ACC112 (cell line): ENCODE data around the gene ZNF281.
A peak's percentile ranks its signal among the peaks of the same experiment; 100 is the strongest.
"Not testable (repeated sequence)": the region's sequence is repeated elsewhere in the genome, so short reads cannot be mapped to it uniquely, and the experiment has no call there.

Experiments used
- H2AFZ ChIP-seq: fragments of 200-600 bp; sonication (generic); one replicate; pipeline ENCODE4 v1.6.0; 2017; ENCODE audit warnings: antibody characterized with exemption, low read length; ENCODE audit not compliant: unreplicated experiment
- H3K27ac ChIP-seq: fragments of 200-600 bp; sonication (generic); 2 replicates; pipeline ENCODE4 v1.5.1; 2014; ENCODE audit warnings: low read depth, mild to moderate bottlenecking, antibody characterized with exemption, low read length, moderate library complexity
- H3K27me3 ChIP-seq: fragments of 200-600 bp; sonication (generic); 2 replicates; pipeline ENCODE4 v1.6.1; 2014; ENCODE audit warnings: mild to moderate bottlenecking, antibody characterized with exemption, low read length, moderate library complexity, mixed read lengths; ENCODE audit not compliant: insufficient read depth
- H3K36me3 ChIP-seq: fragments of 200-600 bp; sonication (generic); 2 replicates; pipeline ENCODE4 v1.6.1; 2016; ENCODE audit warnings: mild to moderate bottlenecking, antibody characterized with exemption, low read length, moderate library complexity, mixed read lengths; ENCODE audit not compliant: insufficient read depth
- H3K4me1 ChIP-seq: fragments of 200-600 bp; sonication (generic); one replicate; pipeline ENCODE4 v1.6.1; 2016; ENCODE audit warnings: low read length, mixed read lengths; ENCODE audit not compliant: insufficient read depth, unreplicated experiment, control insufficient read depth
- H3K4me3 ChIP-seq: fragments of 200-600 bp; sonication (generic); 2 replicates; pipeline ENCODE4 v1.5.1; 2014; ENCODE audit warnings: mild to moderate bottlenecking, low read depth, low read length
- H3K79me2 ChIP-seq: fragments of 200-600 bp; sonication (generic); one replicate; pipeline ENCODE4 v1.6.0; 2016; ENCODE audit warnings: low read length; ENCODE audit not compliant: control insufficient read depth, unreplicated experiment, insufficient read depth

Gene ZNF281

GRCh38 chr1:200442537-200443156, 32.8 kb upstream of the ZNF281 start:
- Histone ChIP-seq H3K36me3 (0 out of 2 replicates have a peak, but pooled peaks cover 3% of the 10 kb centered on the region), H3K79me2 (no peaks in the 10 kb centered on the region), H3K4me3 (no peak overlapping the region), H2AFZ (no peak overlapping the region), H3K27me3 (no peaks in the 10 kb centered on the region), H3K27ac (no peak overlapping the region), H3K4me1 (peaks cover 19% of the 10 kb centered on the region)

- Histone ChIP-seq H3K79me2 (no peaks in the 10 kb centered on the region), H3K4me3 (no peak overlapping the region), H3K4me1 (peaks cover 24% of the 10 kb centered on the region), H3K27ac (no peak overlapping the region), H2AFZ (no peak overlapping the region), H3K27me3 (no peaks in the 10 kb centered on the region), H3K36me3 (0 out of 2 replicates have a peak, but pooled peaks cover 3% of the 10 kb centered on the region)
Measured at GRCh38 chr1:200442023-200442422, 32.2 kb upstream of the ZNF281 start.

GRCh38 chr1:200438911-200439310, 29.1 kb upstream of the ZNF281 start:
- Histone ChIP-seq H3K4me1 (peaks cover 24% of the 10 kb centered on the region), H2AFZ (no peak overlapping the region), H3K79me2 (no peaks in the 10 kb centered on the region), H3K27ac (peak overlapping the region; percentile 40; the same call in 1 of the 2 replicates), H3K27me3 (no peaks in the 10 kb centered on the region), H3K36me3 (no peaks in the 10 kb centered on the region), H3K4me3 (peak overlapping the region; percentile 10; the same call in 1 of the 2 replicates)

- peaks cover 21% of the 10 kb centered on the region for H3K4me1 ChIP-seq
- H3K4me3 ChIP-seq, H2AFZ ChIP-seq, H3K27me3 ChIP-seq, H3K36me3 ChIP-seq, H3K79me2 ChIP-seq: not testable (repeated sequence)
- peak overlapping the region; percentile 40; the same call in 1 of the 2 replicates for H3K27ac ChIP-seq
Measured at GRCh38 chr1:200438413-200438812, 28.6 kb upstream of the ZNF281 start.

GRCh38 chr1:200437556-200438203, 27.8 kb upstream of the ZNF281 start:
- Histone ChIP-seq H2AFZ (peak overlapping the region; percentile 99), H3K4me3 (peak overlapping the region; percentile 67), H3K4me1 (peaks cover 21% of the 10 kb centered on the region), H3K36me3 (no peaks in the 10 kb centered on the region), H3K27ac (peak overlapping the region; percentile 54), H3K79me2 (no peaks in the 10 kb centered on the region), H3K27me3 (no peaks in the 10 kb centered on the region)

GRCh38 chr1:200437088-200437487, 27.3 kb upstream of the ZNF281 start:
- H3K27me3 ChIP-seq, result no peaks in the 10 kb centered on the region
- no peaks in the 10 kb centered on the region for H3K36me3 ChIP-seq
- H2AFZ ChIP-seq, result peak overlapping the region; percentile 99
- H3K4me1 ChIP-seq, result peaks cover 21% of the 10 kb centered on the region
- H3K79me2 ChIP-seq, result no peaks in the 10 kb centered on the region
- peak overlapping the region; percentile 54; the same call in 1 of the 2 replicates for H3K27ac ChIP-seq
- peak overlapping the region; percentile 67; the same call in 1 of the 2 replicates for H3K4me3 ChIP-seq

GRCh38 chr1:200436436-200436835, 26.6 kb upstream of the ZNF281 start:
- Histone ChIP-seq H3K4me1 (peaks cover 21% of the 10 kb centered on the region), H2AFZ (no peak overlapping the region), H3K79me2 (no peaks in the 10 kb centered on the region), H3K36me3 (no peaks in the 10 kb centered on the region), H3K4me3 (no peak overlapping the region), H3K27me3 (no peaks in the 10 kb centered on the region), H3K27ac (no peak overlapping the region)

GRCh38 chr1:200435200-200435780, 25.5 kb upstream of the ZNF281 start:
- Histone ChIP-seq H3K79me2 (no peaks in the 10 kb centered on the region), H3K4me1 (peaks cover 21% of the 10 kb centered on the region), H3K36me3 (no peaks in the 10 kb centered on the region), H3K27me3 (no peaks in the 10 kb centered on the region), H3K4me3 (no peak overlapping the region), H2AFZ (no peak overlapping the region), H3K27ac (peak overlapping the region; percentile 37)

GRCh38 chr1:200433586-200433985, 23.8 kb upstream of the ZNF281 start:
- Histone ChIP-seq H3K4me3 (no peak overlapping the region), H3K4me1 (peaks cover 28% of the 10 kb centered on the region), H3K36me3 (no peaks in the 10 kb centered on the region), H3K27ac (no peak overlapping the region), H3K27me3 (no peaks in the 10 kb centered on the region), H3K79me2 (no peaks in the 10 kb centered on the region), H2AFZ (no peak overlapping the region)

- Histone ChIP-seq H3K27ac (no peak overlapping the region), H3K4me3 (no peak overlapping the region), H3K4me1 (peaks cover 36% of the 10 kb centered on the region), H2AFZ (no peak overlapping the region), H3K36me3 (no peaks in the 10 kb centered on the region), H3K79me2 (no peaks in the 10 kb centered on the region), H3K27me3 (no peaks in the 10 kb centered on the region)
Measured at GRCh38 chr1:200432586-200432985, 22.8 kb upstream of the ZNF281 start.
